HepG2 (cell line): ENCODE results near the gene GRIN3B. TPM values are rescaled to one million over a fixed set of nuclear protein-coding genes. Genes with fewer than 3 reads are reported as not detected.

Experiments used
- CENPT ChIP-seq: sonication (generic); formaldehyde crosslinking; IDR thresholded peaks from 2 replicates; pipeline ENCODE4 v1.8.0; 2022; ENCODE audit warnings: low read depth, mild to moderate bottlenecking, moderate library complexity, missing genetic modification reagents
- FOXO4 ChIP-seq: sonication (generic); formaldehyde crosslinking; conservative IDR thresholded peaks from 2 replicates; pipeline ENCODE4 v1.8.1; 2023; ENCODE audit warnings: missing genetic modification reagents
- HDAC2 ChIP-seq: sonication (generic); formaldehyde crosslinking; IDR thresholded peaks from 2 replicates; pipeline ENCODE4 v1.4.0; 2020; ENCODE audit warnings: missing genetic modification reagents
- HNF1A ChIP-seq, 2 experiments: sonication (generic) in 1 of 2; formaldehyde crosslinking in 1 of 2; IDR thresholded peaks; 2 replicates each; pipeline versions ENCODE4 v1.4.0 to v1.6.1; 2016 to 2020; ENCODE audit warnings: borderline replicate concordance in 1 of 2, low read depth in 1 of 2, mild to moderate bottlenecking in 1 of 2, missing genetic modification reagents in 1 of 2
- PHB2 ChIP-seq: fragments of 450-650 bp; IDR thresholded peaks from 2 replicates; pipeline ENCODE4 v1.6.1; 2018; ENCODE audit not compliant: partially characterized antibody
- RORA ChIP-seq: sonication (generic); formaldehyde crosslinking; IDR thresholded peaks from 2 replicates; pipeline ENCODE4 v1.5.0; 2020; ENCODE audit warnings: mild to moderate bottlenecking, missing genetic modification reagents, moderate library complexity
- SAP130 ChIP-seq: IDR thresholded peaks from 2 replicates; pipeline ENCODE4 v1.6.1; 2016; ENCODE audit warnings: low read depth
- SIN3A ChIP-seq: IDR thresholded peaks from 2 replicates; pipeline ENCODE4 v1.6.1; 2011; ENCODE audit warnings: low read depth, mild to moderate bottlenecking, control low read depth, low read length, borderline replicate concordance
- TBP ChIP-seq: sonication (generic); formaldehyde crosslinking; IDR thresholded peaks from 2 replicates; pipeline ENCODE4 v1.5.0; 2020; ENCODE audit warnings: missing genetic modification reagents
- YEATS4 ChIP-seq: sonication (generic); formaldehyde crosslinking; IDR thresholded peaks from 2 replicates; pipeline ENCODE4 v1.4.0; 2020; ENCODE audit warnings: missing genetic modification reagents, borderline replicate concordance
- ZBTB43 ChIP-seq: sonication (generic); formaldehyde crosslinking; conservative IDR thresholded peaks from 2 replicates; pipeline ENCODE4 v1.4.0; 2020; ENCODE audit warnings: missing genetic modification reagents
- ZNF569 ChIP-seq: sonication (generic); formaldehyde crosslinking; IDR thresholded peaks from 2 replicates; pipeline ENCODE4 v1.5.0; 2020; ENCODE audit warnings: mild to moderate bottlenecking, missing genetic modification reagents, moderate library complexity, borderline replicate concordance
- ZNF672 ChIP-seq: sonication (generic); formaldehyde crosslinking; IDR thresholded peaks from 2 replicates; pipeline ENCODE4 v1.8.1; 2022; ENCODE audit warnings: missing genetic modification reagents
- polyA plus RNA-seq, 8 experiments: library from polyadenylated mRNA; depleted of rRNA in 3 of 8; stranded (reverse) in 7 of 8; unstranded in 1 of 8; fragments of >200 nt; fragmentation: Illumina TruSeq in 4 of 8; extraction: Trizol in 4 of 8; gene quantifications; 2 replicates each; pipeline versions ENCODE4 v1.2.1 to v1.2.3, GENCODE V29; 2011 to 2016; ENCODE audit warnings: low read depth in 4 of 8, missing spikeins in 1 of 8, mixed read lengths in 1 of 8; ENCODE audit not compliant: insufficient read depth in 1 of 8
- total RNA-seq, 5 experiments: library from RNA; depleted of rRNA; stranded (reverse); fragments of >200 nt; fragmentation: Illumina TruSeq; extraction: Trizol; gene quantifications; 2 replicates each; pipeline ENCODE4 v1.2.3, GENCODE V29; 2016; ENCODE audit warnings: low read depth in 1 of 5
- TF ChIP-seq, protein P1 (sequence below): sonication (generic); formaldehyde crosslinking; IDR thresholded peaks from 2 replicates; pipeline ENCODE4 v1.5.0; 2020; ENCODE audit warnings: missing genetic modification reagents
- TF ChIP-seq, protein P2 (sequence below): sonication (generic); formaldehyde crosslinking; IDR thresholded peaks from 2 replicates; pipeline ENCODE4 v1.5.1; 2020; ENCODE audit warnings: mild to moderate bottlenecking, missing genetic modification reagents, moderate library complexity
- TF ChIP-seq, protein P3 (sequence below): sonication (generic); formaldehyde crosslinking; IDR thresholded peaks from 2 replicates; pipeline ENCODE4 v1.4.0; 2020; ENCODE audit warnings: low read depth, mild to moderate bottlenecking, missing genetic modification reagents

The GRIN3B gene
- total and polyA plus RNA-seq, 2 of the 13 experiments (the other 11 are each of a cell fraction or from before 2014, with no cell fraction given): 0.07 to 0.20 TPM

GRCh38 chr19:1046117-1046626 is 46.0 kb downstream of the GRIN3B start (continued):
- TF ChIP-seq ZNF672 (CRISPR knock-in tag) (no peak), PHB2 (no peak), SAP130 (CRISPR knock-in tag) (peak; percentile 40; the same call in 1 of the 2 replicates), HNF1A (IDR thresholded peaks at IDR 0.05; ENCODE audit: low read depth) (no peak), HNF1A (CRISPR knock-in tag; IDR thresholded peaks at IDR 0.05; ENCODE audit: borderline replicate concordance) (no peak), CENPT (no peak), SIN3A (no peak), YEATS4 (CRISPR knock-in tag) (peak; percentile 46; the same call in 1 of the 2 replicates), ZNF569 (CRISPR knock-in tag) (peak; percentile 37; the same call in 1 of the 2 replicates), HDAC2 (CRISPR knock-in tag) (no peak; the same call in 1 of the 2 replicates), TBP (CRISPR knock-in tag) (no peak), RORA (CRISPR knock-in tag) (no peak), ZBTB43 (CRISPR knock-in tag) (0 out of 2 replicates have a peak, but pooled peaks have one; percentile 43), FOXO4 (no peak)
- TF ChIP-seq, protein P1, sequence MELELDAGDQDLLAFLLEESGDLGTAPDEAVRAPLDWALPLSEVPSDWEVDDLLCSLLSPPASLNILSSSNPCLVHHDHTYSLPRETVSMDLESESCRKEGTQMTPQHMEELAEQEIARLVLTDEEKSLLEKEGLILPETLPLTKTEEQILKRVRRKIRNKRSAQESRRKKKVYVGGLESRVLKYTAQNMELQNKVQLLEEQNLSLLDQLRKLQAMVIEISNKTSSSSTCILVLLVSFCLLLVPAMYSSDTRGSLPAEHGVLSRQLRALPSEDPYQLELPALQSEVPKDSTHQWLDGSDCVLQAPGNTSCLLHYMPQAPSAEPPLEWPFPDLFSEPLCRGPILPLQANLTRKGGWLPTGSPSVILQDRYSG (CRISPR knock-in tag): 0 out of 2 replicates have a peak, but pooled peaks have one; percentile 49
- TF ChIP-seq, protein P2, sequence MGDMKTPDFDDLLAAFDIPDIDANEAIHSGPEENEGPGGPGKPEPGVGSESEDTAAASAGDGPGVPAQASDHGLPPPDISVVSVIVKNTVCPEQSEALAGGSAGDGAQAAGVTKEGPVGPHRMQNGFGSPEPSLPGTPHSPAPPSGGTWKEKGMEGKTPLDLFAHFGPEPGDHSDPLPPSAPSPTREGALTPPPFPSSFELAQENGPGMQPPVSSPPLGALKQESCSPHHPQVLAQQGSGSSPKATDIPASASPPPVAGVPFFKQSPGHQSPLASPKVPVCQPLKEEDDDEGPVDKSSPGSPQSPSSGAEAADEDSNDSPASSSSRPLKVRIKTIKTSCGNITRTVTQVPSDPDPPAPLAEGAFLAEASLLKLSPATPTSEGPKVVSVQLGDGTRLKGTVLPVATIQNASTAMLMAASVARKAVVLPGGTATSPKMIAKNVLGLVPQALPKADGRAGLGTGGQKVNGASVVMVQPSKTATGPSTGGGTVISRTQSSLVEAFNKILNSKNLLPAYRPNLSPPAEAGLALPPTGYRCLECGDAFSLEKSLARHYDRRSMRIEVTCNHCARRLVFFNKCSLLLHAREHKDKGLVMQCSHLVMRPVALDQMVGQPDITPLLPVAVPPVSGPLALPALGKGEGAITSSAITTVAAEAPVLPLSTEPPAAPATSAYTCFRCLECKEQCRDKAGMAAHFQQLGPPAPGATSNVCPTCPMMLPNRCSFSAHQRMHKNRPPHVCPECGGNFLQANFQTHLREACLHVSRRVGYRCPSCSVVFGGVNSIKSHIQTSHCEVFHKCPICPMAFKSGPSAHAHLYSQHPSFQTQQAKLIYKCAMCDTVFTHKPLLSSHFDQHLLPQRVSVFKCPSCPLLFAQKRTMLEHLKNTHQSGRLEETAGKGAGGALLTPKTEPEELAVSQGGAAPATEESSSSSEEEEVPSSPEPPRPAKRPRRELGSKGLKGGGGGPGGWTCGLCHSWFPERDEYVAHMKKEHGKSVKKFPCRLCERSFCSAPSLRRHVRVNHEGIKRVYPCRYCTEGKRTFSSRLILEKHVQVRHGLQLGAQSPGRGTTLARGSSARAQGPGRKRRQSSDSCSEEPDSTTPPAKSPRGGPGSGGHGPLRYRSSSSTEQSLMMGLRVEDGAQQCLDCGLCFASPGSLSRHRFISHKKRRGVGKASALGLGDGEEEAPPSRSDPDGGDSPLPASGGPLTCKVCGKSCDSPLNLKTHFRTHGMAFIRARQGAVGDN (CRISPR knock-in tag): peak; percentile 99
- TF ChIP-seq, protein P3, sequence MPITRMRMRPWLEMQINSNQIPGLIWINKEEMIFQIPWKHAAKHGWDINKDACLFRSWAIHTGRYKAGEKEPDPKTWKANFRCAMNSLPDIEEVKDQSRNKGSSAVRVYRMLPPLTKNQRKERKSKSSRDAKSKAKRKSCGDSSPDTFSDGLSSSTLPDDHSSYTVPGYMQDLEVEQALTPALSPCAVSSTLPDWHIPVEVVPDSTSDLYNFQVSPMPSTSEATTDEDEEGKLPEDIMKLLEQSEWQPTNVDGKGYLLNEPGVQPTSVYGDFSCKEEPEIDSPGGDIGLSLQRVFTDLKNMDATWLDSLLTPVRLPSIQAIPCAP (CRISPR knock-in tag): no peak
